Thyroid gland (tissue), 4 donors: ENCODE measurements around the gene MROH7. TPM values are rescaled to one million over a fixed set of nuclear protein-coding genes. Genes with fewer than 3 reads are reported as not detected.

Experiments
- DNase-seq, 2 donors: peaks; one replicate each; pipeline ENCODE4 v3.0.0-alpha.2; 2019
- H3K27ac ChIP-seq, 3 donors: fragments of 200-600 bp; sonication (generic); 1 replicate in 2 of 3; 2 replicates in 1 of 3; pipeline ENCODE4 v1.5.1; 2016 to 2019; ENCODE audit warnings: mild to moderate bottlenecking in 1 of 3, moderate library complexity in 1 of 3
- H3K27me3 ChIP-seq: fragments of 200-600 bp; sonication (generic); one replicate; pipeline ENCODE4 v1.5.1; 2019
- H3K36me3 ChIP-seq, 2 donors: fragments of 200-600 bp; sonication (generic); one replicate each; pipeline ENCODE4 v1.5.1; 2016 to 2019
- H3K4me1 ChIP-seq, 2 donors: fragments of 200-600 bp; sonication (generic); one replicate each; pipeline ENCODE4 v1.5.1; 2017 to 2019
- H3K4me3 ChIP-seq, 3 donors: fragments of 200-600 bp; sonication (generic); replicated peaks in 1 of 3; 1 replicate in 2 of 3; 2 replicates in 1 of 3; pipeline ENCODE4 v1.5.1; 2016; ENCODE audit warnings: mild to moderate bottlenecking in 1 of 3
- H3K9me3 ChIP-seq: fragments of 200-600 bp; sonication (generic); one replicate; pipeline ENCODE4 v1.5.1; 2017
- POLR2A ChIP-seq, 2 donors: fragments of 450-650 bp; IDR thresholded peaks; one replicate each; pipeline ENCODE4 v1.6.1; 2017; ENCODE audit warnings: antibody characterized with exemption in 2 of 2, mild to moderate bottlenecking in 2 of 2, moderate library complexity in 1 of 2
- WGBS, 2 donors: methylation state at CpG; one replicate each; pipeline ENCODE4 v1.1.5; 2017; 5-methylcytosine and 5-hydroxymethylcytosine counted together
- intact Hi-C: fragments of 100-400 bp; cut with DNase I; formaldehyde crosslinking; loops from one replicate; pipeline ENCODE4 v1.15.1; 2023
- total RNA-seq, 4 donors: library from RNA; depleted of rRNA; stranded (reverse); fragments of >200 nt; gene quantifications; one replicate each; pipeline ENCODE4 v1.2.3, GENCODE V29; 2016
- TF ChIP-seq, protein P1 (sequence below), 6 experiments: fragments of 200-600 bp in 3 of 6; fragments of 450-650 bp in 3 of 6; sonication (generic) in 3 of 6; IDR thresholded peaks; one replicate each; pipeline ENCODE4 v1.5.1; 2016 to 2019; ENCODE audit warnings: antibody characterized with exemption in 6 of 6, mild to moderate bottlenecking in 2 of 6, inconsistent platforms in 1 of 6, moderate library complexity in 1 of 6

MROH7 gene
- total RNA-seq, 4 donors from 2014 or later = 16.7 to 24.1 (median 20.8) TPM

- no peak overlapping the region for H3K27ac ChIP-seq
- 97% methylated on average over 3 of the region's 3 CpGs; no CpG with 5 or more reads in 1 of the 2 donors for WGBS, 2 donors
- no peak for DNase-seq
- no peaks in the 10 kb centered on the region for H3K27me3 ChIP-seq
- no peaks in the 10 kb centered on the region for H3K9me3 ChIP-seq
- intact Hi-C loops = no loop called here
- no peaks in the 10 kb centered on the region for H3K4me1 ChIP-seq
- TF ChIP-seq, protein P1, sequence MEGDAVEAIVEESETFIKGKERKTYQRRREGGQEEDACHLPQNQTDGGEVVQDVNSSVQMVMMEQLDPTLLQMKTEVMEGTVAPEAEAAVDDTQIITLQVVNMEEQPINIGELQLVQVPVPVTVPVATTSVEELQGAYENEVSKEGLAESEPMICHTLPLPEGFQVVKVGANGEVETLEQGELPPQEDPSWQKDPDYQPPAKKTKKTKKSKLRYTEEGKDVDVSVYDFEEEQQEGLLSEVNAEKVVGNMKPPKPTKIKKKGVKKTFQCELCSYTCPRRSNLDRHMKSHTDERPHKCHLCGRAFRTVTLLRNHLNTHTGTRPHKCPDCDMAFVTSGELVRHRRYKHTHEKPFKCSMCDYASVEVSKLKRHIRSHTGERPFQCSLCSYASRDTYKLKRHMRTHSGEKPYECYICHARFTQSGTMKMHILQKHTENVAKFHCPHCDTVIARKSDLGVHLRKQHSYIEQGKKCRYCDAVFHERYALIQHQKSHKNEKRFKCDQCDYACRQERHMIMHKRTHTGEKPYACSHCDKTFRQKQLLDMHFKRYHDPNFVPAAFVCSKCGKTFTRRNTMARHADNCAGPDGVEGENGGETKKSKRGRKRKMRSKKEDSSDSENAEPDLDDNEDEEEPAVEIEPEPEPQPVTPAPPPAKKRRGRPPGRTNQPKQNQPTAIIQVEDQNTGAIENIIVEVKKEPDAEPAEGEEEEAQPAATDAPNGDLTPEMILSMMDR (IDR thresholded peaks at IDR 0.05) = no peak
- TF ChIP-seq POLR2A (IDR thresholded peaks at IDR 0.05) = no peak
- H3K4me3 ChIP-seq = no peak overlapping the region
- peaks cover 12 to 29% of the 10 kb centered on the region in 2 donors for H3K36me3 ChIP-seq
Observed at GRCh38 chr1:54744696-54745095, 103.1 kb downstream of the MROH7 start.

- DNase-seq = no peak
- no peaks in the 10 kb centered on the region for H3K9me3 ChIP-seq
- no peaks in the 10 kb centered on the region for H3K4me1 ChIP-seq
- no peak overlapping the region for H3K27ac ChIP-seq
- TF ChIP-seq, protein P1 (IDR thresholded peaks at IDR 0.05) = no peak
- TF ChIP-seq POLR2A (IDR thresholded peaks at IDR 0.05) = no peak
- H3K27me3 ChIP-seq = no peaks in the 10 kb centered on the region
- peaks cover 12 to 23% of the 10 kb centered on the region in 2 donors for H3K36me3 ChIP-seq
- WGBS, 2 donors = 86 to 92% methylated on average over 5 to 6 of the region's 6 CpGs
- H3K4me3 ChIP-seq = no peak overlapping the region
- intact Hi-C loops = no loop called here
Observed at GRCh38 chr1:54745274-54745673, 103.7 kb downstream of the MROH7 start.

GRCh38 chr1:54745864-54746263 is 104.3 kb downstream of the MROH7 start:
- intact Hi-C loops = no loop called here
- no peak for DNase-seq
- Histone ChIP-seq H3K9me3 (no peaks in the 10 kb centered on the region), H3K36me3 (peaks cover 8 to 19% of the 10 kb centered on the region in 2 donors), H3K27ac (no peak overlapping the region), H3K4me3 (no peak overlapping the region), H3K27me3 (no peaks in the 10 kb centered on the region), H3K4me1 (no peaks in the 10 kb centered on the region)
- WGBS, 2 donors = 84 to 93% methylated on average over 3 to 4 of the region's 4 CpGs
- TF ChIP-seq, protein P1 (IDR thresholded peaks at IDR 0.05) = no peak
- TF ChIP-seq POLR2A (IDR thresholded peaks at IDR 0.05) = no peak

DNA sequence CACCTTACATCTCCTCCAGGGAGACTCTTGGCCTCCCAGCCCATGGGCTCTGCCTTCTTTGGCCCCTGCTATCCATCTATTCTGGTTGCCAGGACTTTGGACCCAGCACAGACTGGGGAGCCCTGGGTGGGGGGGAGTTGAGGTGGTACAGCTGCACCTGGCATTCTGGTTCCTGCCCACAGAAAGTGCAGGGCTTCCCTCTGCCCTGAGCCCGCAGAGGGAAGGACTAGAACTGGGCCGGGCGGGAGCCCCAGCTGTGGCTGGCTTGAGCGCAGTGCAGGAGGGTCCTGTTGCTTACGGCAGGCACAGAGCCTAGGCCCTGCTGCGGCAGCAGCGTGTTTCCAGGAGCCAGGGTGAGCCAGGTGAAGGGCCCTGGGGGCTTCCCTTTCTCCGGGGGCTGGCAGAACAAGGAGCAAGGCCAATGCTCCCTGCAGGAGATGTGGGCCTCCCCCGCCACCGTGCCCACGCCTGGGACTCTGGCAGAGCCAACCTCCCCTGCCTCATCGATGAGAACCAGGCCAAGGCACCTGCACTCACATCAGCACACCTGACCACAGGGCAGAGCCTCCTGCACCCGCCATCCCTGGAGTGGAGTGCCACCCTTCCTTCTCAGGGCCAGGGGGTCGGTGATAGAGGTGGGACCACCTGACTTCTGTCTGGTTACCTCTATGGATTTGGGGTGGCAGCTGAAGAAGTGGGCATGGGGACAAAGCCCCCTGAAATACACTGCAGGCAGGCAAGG is 106.7 kb downstream of the MROH7 start:
- Histone ChIP-seq H3K27ac (no peak overlapping the region), H3K4me3 (no peak overlapping the region), H3K9me3 (no peaks in the 10 kb centered on the region), H3K27me3 (no peaks in the 10 kb centered on the region), H3K36me3 (peaks cover 0 to 4% of the 10 kb centered on the region in 2 donors), H3K4me1 (no peaks in the 10 kb centered on the region)
- no peak for DNase-seq
- WGBS, 2 donors = 76 to 94% methylated on average over 6 to 7 of the region's 14 CpGs
- no peak for TF ChIP-seq POLR2A (IDR thresholded peaks at IDR 0.05)
- TF ChIP-seq, protein P1 (IDR thresholded peaks at IDR 0.05) = no peak
- intact Hi-C loops = no loop called here

DNA sequence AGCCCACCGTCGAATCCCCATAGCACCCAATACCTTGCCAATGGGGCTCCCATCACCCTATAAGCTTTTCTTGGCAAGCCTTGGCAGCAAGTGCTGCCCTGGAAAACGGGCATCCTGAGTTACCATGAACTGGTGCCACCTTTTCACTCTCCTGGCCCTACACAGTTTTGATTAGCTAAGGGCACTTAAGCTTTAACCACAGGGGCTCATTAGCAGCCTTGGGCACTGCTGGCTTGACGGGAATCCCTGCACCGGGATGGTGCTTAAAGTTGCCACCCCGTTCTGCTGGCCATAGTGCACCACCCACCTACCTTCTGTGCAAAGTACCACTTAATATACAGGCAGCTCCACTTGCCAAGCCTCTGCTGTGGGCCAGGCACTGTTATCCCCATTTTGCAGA is 109.0 kb downstream of the MROH7 start:
- Histone ChIP-seq H3K9me3 (no peaks in the 10 kb centered on the region), H3K27me3 (no peaks in the 10 kb centered on the region), H3K4me3 (no peak overlapping the region), H3K4me1 (no peaks in the 10 kb centered on the region), H3K27ac (no peak overlapping the region), H3K36me3 (no peaks in the 10 kb centered on the region)
- 49 to 52% methylated on average over 6 of the region's 6 CpGs for WGBS, 2 donors
- no peak for DNase-seq
- TF ChIP-seq, protein P1 (IDR thresholded peaks at IDR 0.05) = no peak
- no peak for TF ChIP-seq POLR2A (IDR thresholded peaks at IDR 0.05)
- intact Hi-C loops = no loop called here
